K562 (cell line): ENCODE measurements around the gene KLRD1. TPM values are rescaled to one million over a fixed set of nuclear protein-coding genes. Genes with fewer than 3 reads are reported as not detected.
"Not testable (repeated sequence)": the region's sequence is repeated elsewhere in the genome, so short reads cannot be mapped to it uniquely, and the experiment has no call there.

Experiments used
- ATAC-seq: fragments of 200-7000 bp; cut with Tn5 transposase; 3 replicates; pipeline ENCODE4 v1.9.1; 2020; ENCODE audit warnings: moderate library complexity
- BruUV-seq: library from RNA; stranded (reverse); fragments of 400-500 nt; replicated peaks from 2 replicates; lab custom pipeline; 2021; lab: Mats Ljungman, UMichigan
- CTCF ChIA-PET: fragments of 300-600 bp; formaldehyde crosslinking; extraction: SDS; loops from one replicate; lab custom pipeline; 2021; ENCODE audit warnings: low intra/inter-chr PET ratio; lab: Yijun Ruan, JAX
- POLR2A ChIA-PET: fragments of 300-600, 350-650 bp; sonication (Branson Sonifier 250); formaldehyde crosslinking; extraction: SDS; loops from one replicate; lab custom pipeline; 2021; ENCODE audit warnings: antibody characterized with exemption, inconsistent platforms; lab: Yijun Ruan, JAX
- DNase-seq, 4 experiments: peaks; one replicate each; pipeline versions ENCODE4 v3.0.0 to v3.0.0-alpha.2; 2011 to 2018; ENCODE audit warnings: low spot score in 3 of 4, mixed read lengths in 3 of 4; ENCODE audit errors: extremely low read depth in 1 of 4
- FAIRE-seq: peaks from 2 replicates; lab custom pipeline; 2011; peaks lifted over from hg19 to GRCh38; lab: Jason Lieb, UNC
- H2AFZ ChIP-seq: 2 replicates; pipeline ENCODE4 v1.6.0; 2011; ENCODE audit warnings: low read depth, low read length, control low read depth, inconsistent platforms
- H3K27ac ChIP-seq: fragments of 200-600 bp; 3 replicates; pipeline ENCODE4 v1.8.0; 2011; ENCODE audit warnings: low read depth, mild to moderate bottlenecking, control low read depth, inconsistent platforms, low read length, moderate library complexity, mixed read lengths; ENCODE audit errors: extremely low read depth
- H3K27me3 ChIP-seq, 2 experiments: fragments of 300-600 bp in 1 of 2; 2 replicates in 1 of 2; 3 replicates in 1 of 2; pipeline versions ENCODE4 v1.6.0 to v1.8.0; 2011; ENCODE audit warnings: inconsistent platforms in 2 of 2, low read length in 2 of 2, mild to moderate bottlenecking in 1 of 2, mixed read lengths in 1 of 2, moderate library complexity in 1 of 2; ENCODE audit not compliant: control insufficient read depth in 2 of 2, insufficient read depth in 2 of 2
- H3K36me3 ChIP-seq: fragments of 300-600 bp; 3 replicates; pipeline ENCODE4 v1.8.0; 2011; ENCODE audit warnings: mild to moderate bottlenecking, low read length, inconsistent platforms; ENCODE audit not compliant: control insufficient read depth, insufficient read depth
- H3K4me1 ChIP-seq, 2 experiments: fragments of 200-600 bp in 1 of 2; replicated peaks in 1 of 2; 2 replicates in 1 of 2; 3 replicates in 1 of 2; pipeline versions ENCODE4 v1.5.1 to v1.8.0; 2011; ENCODE audit warnings: inconsistent platforms in 2 of 2, low read length in 2 of 2, mild to moderate bottlenecking in 1 of 2, mixed read lengths in 1 of 2, moderate library complexity in 1 of 2; ENCODE audit not compliant: control insufficient read depth in 2 of 2, insufficient read depth in 2 of 2
- H3K4me2 ChIP-seq: 2 replicates; pipeline ENCODE4 v1.6.1; 2011; ENCODE audit warnings: low read length, control low read depth, inconsistent platforms, mixed read lengths; ENCODE audit not compliant: insufficient read depth
- H3K4me3 ChIP-seq: fragments of 200-600 bp; sonication (generic), shearing (Covaris generic); 2 replicates; pipeline ENCODE4 v1.5.1; 2016; ENCODE audit warnings: control low read depth, inconsistent platforms
- H3K79me2 ChIP-seq: fragments of 200-600 bp; 3 replicates; pipeline ENCODE4 v1.8.0; 2011; ENCODE audit warnings: low read length, inconsistent platforms; ENCODE audit not compliant: control insufficient read depth, insufficient read depth
- H3K9ac ChIP-seq, 2 experiments: 2 replicates each; pipeline versions ENCODE4 v1.6.0 to v1.6.1; 2011; ENCODE audit warnings: low read depth in 2 of 2, low read length in 2 of 2, control low read depth in 1 of 2, inconsistent platforms in 1 of 2, mild to moderate bottlenecking in 1 of 2, mixed read lengths in 1 of 2; ENCODE audit not compliant: insufficient read depth in 1 of 2
- H3K9me1 ChIP-seq: one replicate; pipeline ENCODE4 v1.6.0; 2011; ENCODE audit warnings: inconsistent platforms, mild to moderate bottlenecking, low read length, moderate library complexity; ENCODE audit not compliant: control insufficient read depth, insufficient read depth
- H3K9me3 ChIP-seq: replicated peaks from 2 replicates; pipeline ENCODE4 v1.5.1; 2011; ENCODE audit warnings: low read depth, low read length, inconsistent platforms; ENCODE audit not compliant: control insufficient read depth, insufficient read depth
- H4K20me1 ChIP-seq: replicated peaks from 2 replicates; pipeline ENCODE4 v1.6.1; 2011; ENCODE audit warnings: low read length, inconsistent platforms, mixed read lengths; ENCODE audit not compliant: control insufficient read depth, insufficient read depth
- CTCF ChIP-seq, 3 experiments: IDR thresholded peaks in 2 of 3; conservative IDR thresholded peaks in 1 of 3; 2 replicates each; pipeline ENCODE4 v1.5.1; 2011 to 2012; ENCODE audit warnings: low read length in 3 of 3, mild to moderate bottlenecking in 3 of 3, control low read depth in 2 of 3, improper control_type of control experiment in 1 of 3, inconsistent platforms in 1 of 3, low read depth in 1 of 3, mixed read lengths in 1 of 3, moderate library complexity in 1 of 3; ENCODE audit not compliant: insufficient read depth in 2 of 3
- RAD21 ChIP-seq, 2 experiments: fragments of 250-450 bp in 1 of 2; fragments of 450-650 bp in 1 of 2; sonication (Bioruptor Pico) in 1 of 2; formaldehyde crosslinking in 1 of 2; IDR thresholded peaks in 1 of 2; conservative IDR thresholded peaks in 1 of 2; 2 replicates each; pipeline versions ENCODE4 v1.4.0 to v1.8.0; 2020 to 2022; ENCODE audit warnings: mild to moderate bottlenecking in 2 of 2, moderate library complexity in 1 of 2
- SIN3B ChIP-seq: fragments of 450-650 bp; IDR thresholded peaks from 2 replicates; pipeline ENCODE4 v1.6.1; 2017; ENCODE audit warnings: low read depth, mild to moderate bottlenecking, moderate library complexity
- ZNF277 ChIP-seq: fragments of 250-450 bp; sonication (Bioruptor Pico); IDR thresholded peaks from 2 replicates; pipeline ENCODE4 v1.8.0; 2022; ENCODE audit warnings: inconsistent platforms, mild to moderate bottlenecking, moderate library complexity, borderline replicate concordance
- WGBS: fragments of 100-300 bp; shearing (Covaris generic); methylation state at CpG from one replicate; pipeline ENCODE4 v1.1.6; 2016; ENCODE audit warnings: low coverage, mixed read lengths; ENCODE audit not compliant: insufficient coverage; ENCODE audit errors: missing lambda C conversion rate; 5-methylcytosine and 5-hydroxymethylcytosine counted together
- in situ Hi-C: fragments of 300-500 bp; cut with MboI; formaldehyde crosslinking; loops from 4 replicates; pipeline ENCODE4 v1.15.0; 2018; ENCODE audit warnings: inconsistent platforms, mixed read lengths
- intact Hi-C: fragments of 100-400 bp; cut with micrococcal nuclease; formaldehyde crosslinking; loops from 2 replicates; pipeline ENCODE4 v1.14.2; 2022
- polyA plus RNA-seq, 8 experiments: library from polyadenylated mRNA; depleted of rRNA in 4 of 8; stranded (reverse) in 5 of 8; unstranded in 3 of 8; fragments of >200 nt; fragmentation: Nextera tagmentation in 2 of 8; fragmentation: Illumina TruSeq in 1 of 8; extraction: Ambion mirVana in 2 of 8; extraction: Trizol in 1 of 8; gene quantifications; 2 replicates each; pipeline versions ENCODE4 v1.2.1 to v1.2.3, GENCODE V29; 2011 to 2014; ENCODE audit warnings: inconsistent platforms in 1 of 8, missing spikeins in 1 of 8
- total RNA-seq, 7 experiments: library from RNA; depleted of rRNA in 6 of 7; stranded (reverse); fragments of >200 nt in 6 of 7; fragmentation: Illumina TruSeq in 2 of 7; extraction: Trizol in 2 of 7; gene quantifications; 2 replicates each; pipeline versions ENCODE4 v1.2.1 to v1.2.3, GENCODE V29; 2011 to 2021; ENCODE audit warnings: low replicate concordance in 1 of 7

KLRD1 gene
- total and polyA plus RNA-seq, 9 of the 15 experiments (the other 6 are each of a cell fraction or from before 2014, with no cell fraction given), result not detected

- Histone ChIP-seq H3K79me2 (peaks cover 31% of the 10 kb centered on the region), H3K27me3 (no peaks in the 10 kb centered on the region), H3K4me1 (peaks cover 2 to 12% of the 10 kb centered on the region in 2 experiments; a peak in 3 of 5 replicates), H3K27ac (peak overlapping the region; percentile 99; the same call in 2 of the 3 replicates), H4K20me1 (no peaks in the 10 kb centered on the region), H3K4me3 (no peak overlapping the region), H2AFZ (no peak overlapping the region), H3K9me1 (no peaks in the 10 kb centered on the region), H3K9me3 (peaks cover 6% of the 10 kb centered on the region), H3K4me2 (no peak overlapping the region; the same call in 1 of the 2 replicates), H3K36me3 (no peaks in the 10 kb centered on the region; the same call in 1 of the 3 replicates), H3K9ac (no peak overlapping the region)
- DNase-seq, result no peak
- ATAC-seq, result no peak
- intact Hi-C loops (no loop called here), in situ Hi-C loops (no loop called here)
- BruUV-seq, result no TSS peak
- CTCF ChIA-PET, result no interaction called here
- POLR2A ChIA-PET, result interaction anchor here (0.7 kb wide), 1 partner anchor 911 kb away, joined by 3 read pairs; no protein-coding TSS in a partner anchor
- TF ChIP-seq SIN3B (no peak), ZNF277 (no peak), RAD21 (CRISPR knock-in tag; conservative IDR thresholded peaks at IDR 0.05 in 1 of 2, IDR thresholded peaks at IDR 0.05 in 1 of 2) (peak in 1 of 2 experiments; percentile 22; a peak in 1 of 4 replicates), CTCF (IDR thresholded peaks at IDR 0.05 in 2 of 3, conservative IDR thresholded peaks at IDR 0.05 in 1 of 3; ENCODE audit: insufficient read depth in 2 of 3, low read depth in 1 of 3, low read length in 3 of 3) (peak in 1 of 3 experiments; percentile 18; a peak in 1 of 6 replicates)
- FAIRE-seq, result no peak
Observed at GRCh38 chr12:10366875-10367274, 59.2 kb downstream of the KLRD1 start.

GRCh38 chr12:10367714-10368113 is 60.0 kb downstream of the KLRD1 start:
- FAIRE-seq, ATAC-seq, POLR2A ChIA-PET, H3K9me1 ChIP-seq, H3K9me3 ChIP-seq, H3K27me3 ChIP-seq, H3K4me3 ChIP-seq, H2AFZ ChIP-seq, BruUV-seq, CTCF ChIA-PET, H4K20me1 ChIP-seq, H3K36me3 ChIP-seq, H3K9ac ChIP-seq, in situ Hi-C loops, DNase-seq, intact Hi-C loops, H3K4me2 ChIP-seq, H3K27ac ChIP-seq: not testable (repeated sequence)
- Histone ChIP-seq H3K79me2 (peaks cover 31% of the 10 kb centered on the region), H3K4me1 (peaks cover 5 to 13% of the 10 kb centered on the region in 2 experiments; a peak in 3 of 5 replicates)
- 97% methylated on average over 3 of the region's 4 CpGs for WGBS
